Loucy (cell line): ENCODE data around the gene TBC1D1.

Experiments used
- H2AFZ ChIP-seq: fragments of 200-600 bp; sonication (generic); 2 replicates; pipeline ENCODE4 v1.6.0; 2016; ENCODE audit warnings: antibody characterized with exemption, mild to moderate bottlenecking, low read length, moderate library complexity
- H3F3A ChIP-seq: fragments of 200-600 bp; 2 replicates; pipeline ENCODE4 v1.6.0; 2016; ENCODE audit warnings: antibody characterized with exemption, low read depth, mild to moderate bottlenecking
- H3K27me3 ChIP-seq: fragments of 200-600 bp; sonication (generic); 2 replicates; pipeline ENCODE4 v1.6.1; 2014; ENCODE audit warnings: low read length, mild to moderate bottlenecking; ENCODE audit not compliant: insufficient read depth, poor library complexity, severe bottlenecking
- H3K36me3 ChIP-seq: fragments of 200-600 bp; sonication (generic); 2 replicates; pipeline ENCODE4 v1.6.1; 2016; ENCODE audit warnings: low read length; ENCODE audit not compliant: insufficient read depth
- H3K4me1 ChIP-seq: fragments of 200-600 bp; sonication (generic); 2 replicates; pipeline ENCODE4 v1.5.1; 2014; ENCODE audit warnings: low read length, mild to moderate bottlenecking; ENCODE audit not compliant: insufficient read depth, poor library complexity, severe bottlenecking
- H3K4me2 ChIP-seq: fragments of 200-600 bp; sonication (generic); 2 replicates; pipeline ENCODE4 v1.6.0; 2014; ENCODE audit warnings: antibody characterized with exemption, low read length, low read depth, mild to moderate bottlenecking; ENCODE audit not compliant: poor library complexity, severe bottlenecking
- H3K4me3 ChIP-seq: fragments of 200-600 bp; sonication (generic); 2 replicates; pipeline ENCODE4 v1.5.1; 2014; ENCODE audit warnings: low read length, mild to moderate bottlenecking, mixed read lengths; ENCODE audit not compliant: poor library complexity, severe bottlenecking
- H3K79me2 ChIP-seq: fragments of 200-600 bp; sonication (generic); 2 replicates; pipeline ENCODE4 v1.6.1; 2014; ENCODE audit warnings: low read length; ENCODE audit not compliant: insufficient read depth
- H3K9ac ChIP-seq: fragments of 200-600 bp; sonication (generic); 2 replicates; pipeline ENCODE4 v1.6.0; 2014; ENCODE audit warnings: mild to moderate bottlenecking, low read depth, low read length, moderate library complexity; ENCODE audit not compliant: poor library complexity, severe bottlenecking
- H3K9me2 ChIP-seq: fragments of 200-600 bp; sonication (generic); replicated peaks from 2 replicates; pipeline ENCODE4 v1.6.1; 2016; ENCODE audit warnings: low read depth, low read length, mixed read lengths
- H3K9me3 ChIP-seq: fragments of 200-600 bp; sonication (generic); 2 replicates; pipeline ENCODE4 v1.6.1; 2014; ENCODE audit warnings: mild to moderate bottlenecking, antibody characterized with exemption, low read length, low read depth; ENCODE audit not compliant: insufficient read depth
- H4K20me1 ChIP-seq: fragments of 200-600 bp; sonication (generic); 2 replicates; pipeline ENCODE4 v1.6.0; 2014; ENCODE audit warnings: antibody characterized with exemption, low read length, mild to moderate bottlenecking; ENCODE audit not compliant: insufficient read depth, poor library complexity, severe bottlenecking
- EZH2phosphoT487 ChIP-seq: fragments of 200-600 bp; IDR thresholded peaks from 2 replicates; pipeline ENCODE4 v1.6.1; 2018; ENCODE audit warnings: antibody characterized with exemption, mild to moderate bottlenecking, moderate library complexity, borderline replicate concordance
- TF ChIP-seq, protein P1 (sequence below): fragments of 200-600 bp; sonication (generic); conservative IDR thresholded peaks from 2 replicates; pipeline ENCODE4 v1.5.1; 2014; ENCODE audit warnings: mild to moderate bottlenecking, antibody characterized with exemption, low read length

The TBC1D1 gene

DNA sequence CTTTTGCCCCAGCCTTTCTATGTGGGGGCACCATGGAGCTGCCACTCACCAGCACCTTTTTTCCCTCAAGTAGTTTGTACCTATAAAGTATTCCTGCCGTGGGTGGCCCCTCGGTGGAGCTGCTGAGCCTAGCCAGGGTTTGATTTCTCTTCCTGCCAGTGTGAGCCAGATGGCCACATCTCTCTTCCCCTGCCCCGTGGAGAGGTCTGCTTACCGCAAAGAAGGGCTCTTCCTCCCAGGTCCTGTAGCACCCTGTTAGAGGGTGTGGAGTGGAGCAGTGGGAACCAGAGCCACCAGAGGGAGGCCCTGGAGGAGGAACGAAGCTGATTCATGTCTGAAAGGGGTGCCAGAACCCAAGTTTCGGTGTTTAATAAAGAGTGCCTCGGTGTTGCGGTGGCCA lies 164.7 kb downstream of the TBC1D1 start:
- no peak overlapping the region for H3K4me2 ChIP-seq
- peaks cover 12% of the 10 kb centered on the region; the same call in 1 of the 2 replicates for H3K36me3 ChIP-seq
- no peak for TF ChIP-seq EZH2phosphoT487
- TF ChIP-seq, protein P1, sequence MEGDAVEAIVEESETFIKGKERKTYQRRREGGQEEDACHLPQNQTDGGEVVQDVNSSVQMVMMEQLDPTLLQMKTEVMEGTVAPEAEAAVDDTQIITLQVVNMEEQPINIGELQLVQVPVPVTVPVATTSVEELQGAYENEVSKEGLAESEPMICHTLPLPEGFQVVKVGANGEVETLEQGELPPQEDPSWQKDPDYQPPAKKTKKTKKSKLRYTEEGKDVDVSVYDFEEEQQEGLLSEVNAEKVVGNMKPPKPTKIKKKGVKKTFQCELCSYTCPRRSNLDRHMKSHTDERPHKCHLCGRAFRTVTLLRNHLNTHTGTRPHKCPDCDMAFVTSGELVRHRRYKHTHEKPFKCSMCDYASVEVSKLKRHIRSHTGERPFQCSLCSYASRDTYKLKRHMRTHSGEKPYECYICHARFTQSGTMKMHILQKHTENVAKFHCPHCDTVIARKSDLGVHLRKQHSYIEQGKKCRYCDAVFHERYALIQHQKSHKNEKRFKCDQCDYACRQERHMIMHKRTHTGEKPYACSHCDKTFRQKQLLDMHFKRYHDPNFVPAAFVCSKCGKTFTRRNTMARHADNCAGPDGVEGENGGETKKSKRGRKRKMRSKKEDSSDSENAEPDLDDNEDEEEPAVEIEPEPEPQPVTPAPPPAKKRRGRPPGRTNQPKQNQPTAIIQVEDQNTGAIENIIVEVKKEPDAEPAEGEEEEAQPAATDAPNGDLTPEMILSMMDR: 0 out of 2 replicates have a peak, but pooled peaks have one; percentile 21
- H3F3A ChIP-seq: no peaks in the 10 kb centered on the region
- H3K4me1 ChIP-seq: no peaks in the 10 kb centered on the region
- no peaks in the 10 kb centered on the region for H3K9me2 ChIP-seq
- H3K9ac ChIP-seq: no peak overlapping the region
- H3K9me3 ChIP-seq: no peaks in the 10 kb centered on the region
- no peak overlapping the region for H3K4me3 ChIP-seq
- no peaks in the 10 kb centered on the region for H3K27me3 ChIP-seq
- no peak overlapping the region for H2AFZ ChIP-seq
- no peaks in the 10 kb centered on the region for H4K20me1 ChIP-seq
- H3K79me2 ChIP-seq: no peaks in the 10 kb centered on the region

DNA sequence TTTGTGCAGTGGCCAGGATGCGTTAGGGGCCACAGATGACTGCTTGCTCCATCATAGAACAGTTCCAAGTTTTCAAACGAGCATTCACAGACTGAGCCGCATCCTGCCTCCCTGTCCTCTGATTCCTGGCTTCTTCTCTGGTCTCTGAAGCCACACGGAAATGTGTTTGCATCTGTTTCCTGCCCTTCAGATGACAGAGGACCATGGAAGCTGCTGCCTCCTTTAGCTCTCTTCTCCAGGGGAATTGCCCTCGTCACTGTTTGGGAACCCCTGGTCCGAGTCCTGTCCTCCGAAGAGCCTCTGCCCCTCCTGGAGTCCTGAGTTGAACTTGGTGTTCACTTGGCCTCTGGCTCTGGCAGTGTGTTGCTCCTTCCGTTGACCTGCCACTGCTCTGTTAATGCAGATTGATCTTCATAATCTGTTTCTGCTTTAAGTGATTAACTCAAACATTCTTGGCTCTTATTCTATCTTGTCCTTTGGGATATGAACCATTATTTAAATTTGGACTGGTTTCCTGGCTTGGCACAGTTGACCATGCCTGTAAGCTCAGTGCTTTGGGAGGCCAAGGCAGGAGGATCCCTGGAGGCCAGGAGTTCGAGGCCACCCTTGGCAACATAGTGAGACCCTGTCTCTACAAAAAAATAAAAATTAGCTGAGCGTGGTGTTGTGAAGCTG lies 165.3 kb downstream of the TBC1D1 start:
- no peak overlapping the region for H2AFZ ChIP-seq
- peaks cover 10% of the 10 kb centered on the region; the same call in 1 of the 2 replicates for H3K36me3 ChIP-seq
- H4K20me1 ChIP-seq: no peaks in the 10 kb centered on the region
- no peaks in the 10 kb centered on the region for H3K9me3 ChIP-seq
- H3K4me3 ChIP-seq: no peak overlapping the region
- H3K4me1 ChIP-seq: no peaks in the 10 kb centered on the region
- H3K9me2 ChIP-seq: no peaks in the 10 kb centered on the region
- no peaks in the 10 kb centered on the region for H3K27me3 ChIP-seq
- no peaks in the 10 kb centered on the region for H3K79me2 ChIP-seq
- TF ChIP-seq, protein P1: no peak
- TF ChIP-seq EZH2phosphoT487: no peak
- no peak overlapping the region for H3K4me2 ChIP-seq
- no peaks in the 10 kb centered on the region for H3F3A ChIP-seq
- H3K9ac ChIP-seq: no peak overlapping the region

DNA sequence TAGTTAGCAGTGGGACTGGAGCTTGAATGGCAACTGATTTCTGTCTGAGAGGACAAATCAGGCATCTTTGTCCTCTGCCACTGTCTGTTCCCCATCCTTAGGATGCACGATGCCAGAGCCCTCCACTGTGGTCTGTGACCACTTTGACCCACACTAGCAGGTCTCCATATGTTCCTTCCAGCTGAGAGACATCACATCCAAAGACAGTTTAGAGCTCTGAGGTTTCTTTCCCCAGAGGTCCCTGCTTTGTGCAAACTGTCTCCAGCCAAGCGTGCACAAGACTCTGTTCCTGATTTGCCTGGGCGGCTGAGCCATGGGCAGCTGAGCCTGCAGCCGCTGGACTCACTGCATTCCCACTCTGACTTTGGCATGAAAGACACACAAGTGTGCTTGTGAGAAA lies 167.3 kb downstream of the TBC1D1 start:
- H3K4me1 ChIP-seq: no peaks in the 10 kb centered on the region
- H4K20me1 ChIP-seq: no peaks in the 10 kb centered on the region
- no peak overlapping the region for H3K9ac ChIP-seq
- H3K79me2 ChIP-seq: no peaks in the 10 kb centered on the region
- no peak overlapping the region for H3K4me2 ChIP-seq
- no peaks in the 10 kb centered on the region for H3K27me3 ChIP-seq
- TF ChIP-seq EZH2phosphoT487: no peak
- TF ChIP-seq, protein P1: no peak
- no peaks in the 10 kb centered on the region for H3K9me3 ChIP-seq
- no peak overlapping the region for H2AFZ ChIP-seq
- no peaks in the 10 kb centered on the region for H3F3A ChIP-seq
- H3K9me2 ChIP-seq: no peaks in the 10 kb centered on the region
- no peak overlapping the region for H3K4me3 ChIP-seq
- peaks cover 10% of the 10 kb centered on the region; the same call in 1 of the 2 replicates for H3K36me3 ChIP-seq
